Stimulated activated CD4-positive, alpha-beta T cell treated with anti-CD3 and anti-CD28 coated beads, TNF-alpha, amount 100 ng/mL, for 24 hours (primary cell): ENCODE measurements around the gene TNRC6C.
"Not testable (repeated sequence)": the region's sequence is repeated elsewhere in the genome, so short reads cannot be mapped to it uniquely, and the experiment has no call there.

ENCODE experiments used
- DNase-seq, 3 experiments: peaks; one replicate each; pipeline ENCODE4 v3.0.0-alpha.2; 2020; ENCODE audit warnings: low read depth in 3 of 3

The TNRC6C gene

DNA sequence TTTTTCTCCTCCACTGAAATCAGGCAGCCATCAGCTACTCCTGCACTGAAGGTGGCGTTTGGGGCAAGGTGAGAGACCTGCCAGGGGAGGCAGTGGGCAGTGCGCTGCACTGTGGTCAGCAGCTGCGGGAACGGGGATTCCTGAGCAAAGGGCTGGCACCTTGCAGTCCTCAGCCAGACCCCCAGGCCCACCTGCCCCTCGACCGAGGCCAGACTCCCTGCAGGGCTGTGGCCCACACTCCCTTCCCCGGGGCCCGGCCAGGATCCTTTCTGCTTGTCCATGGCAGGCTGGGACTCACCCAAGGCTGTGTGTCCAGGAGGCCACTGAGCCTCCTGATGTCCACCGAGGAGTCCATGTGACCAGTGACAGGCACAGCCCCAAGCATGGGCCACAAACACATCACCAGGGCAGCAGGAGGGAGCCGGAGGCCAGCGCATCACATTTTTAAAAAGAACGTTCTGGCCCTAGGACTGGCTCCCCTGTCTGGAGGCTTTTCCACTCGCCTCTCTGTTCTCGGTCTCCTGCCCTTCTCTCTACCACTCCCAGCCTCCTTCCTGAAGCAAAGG is 28.5 kb upstream of the TNRC6C start:
- no peak for DNase-seq

DNA sequence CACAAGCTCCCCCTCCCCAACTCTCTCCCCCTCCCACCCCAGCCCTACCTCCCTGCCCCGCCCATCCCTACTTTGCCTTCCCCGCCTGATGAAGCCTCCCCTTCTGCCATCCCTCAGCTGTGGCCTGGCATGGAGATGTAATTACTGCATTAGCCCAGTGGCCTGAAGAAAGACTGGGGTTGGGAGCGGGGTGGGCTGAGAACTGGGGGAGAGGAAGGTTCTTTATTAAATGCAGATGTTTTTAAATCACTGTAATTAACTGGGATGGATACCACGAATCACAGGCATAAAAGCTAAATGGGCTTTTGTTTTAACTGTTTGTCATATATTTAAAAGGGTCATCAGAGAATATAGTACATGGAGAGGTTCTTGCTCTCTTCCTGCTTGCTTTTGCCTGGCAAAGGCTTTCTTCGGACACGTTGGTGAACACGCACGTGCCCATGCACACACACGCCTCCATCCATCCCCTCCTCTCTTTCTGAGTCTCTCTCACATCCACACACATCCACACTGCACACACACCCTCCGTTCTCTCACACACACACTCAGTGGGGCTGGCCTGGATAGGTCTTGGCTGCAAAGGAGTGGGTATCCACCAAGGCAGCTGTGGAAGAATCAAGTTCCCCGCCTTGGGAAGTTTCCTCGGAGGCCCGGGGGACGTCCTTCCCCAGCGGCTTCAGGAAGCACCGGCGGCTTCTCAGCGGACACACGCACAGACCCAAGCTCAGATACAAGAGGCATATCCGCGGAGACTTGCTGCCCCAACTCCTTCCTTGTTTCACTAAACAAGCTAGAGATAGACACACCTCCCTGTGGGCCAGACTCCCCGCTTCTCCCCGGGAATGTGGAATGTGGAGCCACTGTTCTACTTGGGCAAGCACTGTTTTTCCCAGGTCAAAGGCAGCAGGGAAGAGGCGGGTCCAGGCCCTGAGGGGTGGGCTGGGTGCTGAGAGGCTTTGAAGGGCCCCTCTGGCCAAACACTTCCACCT is 27.4 kb upstream of the TNRC6C start:
- no peak for DNase-seq

- no peak for DNase-seq
Measured at GRCh38 chr17:77933777-77934398, 24.6 kb upstream of the TNRC6C start.

DNA sequence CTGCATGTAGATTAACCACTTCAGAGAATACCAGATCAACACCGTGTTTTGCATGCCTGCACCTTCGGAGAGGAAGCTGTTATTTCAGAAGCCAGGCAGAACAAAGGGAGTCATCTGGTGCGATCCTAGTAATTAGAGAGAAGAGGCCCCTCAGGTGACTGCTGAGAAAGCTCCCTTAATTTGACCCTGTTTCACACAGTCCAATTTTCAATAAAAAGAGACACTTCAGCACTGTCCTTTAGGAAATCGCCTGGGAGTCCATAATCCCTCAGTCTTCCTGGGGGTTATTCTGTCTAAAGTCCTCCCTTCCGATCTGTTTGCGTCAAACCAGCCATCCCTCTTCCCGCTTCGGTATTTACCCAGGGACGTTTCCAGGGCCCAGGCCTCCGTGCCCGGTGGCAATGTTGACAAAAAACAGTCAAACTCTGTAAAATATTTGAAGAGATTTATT is 23.4 kb upstream of the TNRC6C start:
- no peak for DNase-seq

DNA sequence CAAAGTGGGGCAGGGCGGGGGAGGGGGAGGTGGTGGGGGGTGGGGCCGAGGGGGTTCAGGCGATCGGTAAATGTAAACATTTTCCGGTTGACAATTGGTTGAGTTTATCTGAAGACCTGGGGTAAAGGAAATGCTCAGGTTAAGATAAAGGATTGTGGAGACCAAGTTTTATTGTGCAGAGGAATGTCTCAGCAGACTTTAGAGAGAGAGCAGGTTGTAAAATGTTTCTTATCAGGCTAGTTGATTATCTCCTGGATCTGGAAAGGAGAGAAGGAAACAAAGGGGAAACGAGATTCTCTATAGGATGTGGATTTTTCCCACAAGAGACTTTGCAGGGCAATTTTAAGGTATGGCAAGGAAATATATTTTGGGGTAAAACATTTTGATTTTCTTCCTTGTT is 22.8 kb upstream of the TNRC6C start:
- DNase-seq = not testable (repeated sequence)

GRCh38 chr17:77936881-77937280 is 21.6 kb upstream of the TNRC6C start:
- DNase-seq = no peak

GRCh38 chr17:77941004-77941403 is 17.5 kb upstream of the TNRC6C start:
- DNase-seq = no peak

- no peak for DNase-seq
Measured at GRCh38 chr17:77942112-77942988, 16.2 kb upstream of the TNRC6C start.

- no peak for DNase-seq
Measured at GRCh38 chr17:77943971-77944370, 14.5 kb upstream of the TNRC6C start.

- no peak for DNase-seq
Measured at GRCh38 chr17:77944390-77945222, 13.9 kb upstream of the TNRC6C start.

GRCh38 chr17:77946900-77947645 is 11.4 kb upstream of the TNRC6C start:
- DNase-seq = no peak

GRCh38 chr17:77948690-77949114 is 9.8 kb upstream of the TNRC6C start:
- DNase-seq = no peak

- DNase-seq = no peak
Measured at GRCh38 chr17:77951123-77951522, 7.4 kb upstream of the TNRC6C start.

DNA sequence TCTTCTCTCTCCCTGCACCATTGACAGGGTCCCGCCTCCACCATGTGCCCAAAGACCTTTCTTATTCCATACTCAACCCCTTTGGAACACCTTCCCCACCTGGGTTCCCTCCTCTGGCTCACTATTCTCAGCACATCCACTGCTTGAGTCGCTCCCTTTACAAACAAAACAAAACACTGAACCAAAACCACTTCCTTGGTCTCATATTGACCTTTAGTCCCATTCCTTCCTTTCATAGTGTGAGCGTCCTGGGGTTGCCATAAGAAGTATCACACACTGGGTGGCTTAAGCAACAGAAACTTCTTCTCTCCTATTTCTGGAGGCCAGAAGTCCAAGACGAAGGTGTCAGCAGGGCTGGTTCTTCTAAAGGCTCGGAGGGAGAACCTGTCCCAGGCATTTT is 6.1 kb upstream of the TNRC6C start:
- DNase-seq = no peak

GRCh38 chr17:77957235-77957856 is 1.2 kb upstream of the TNRC6C start:
- no peak for DNase-seq

DNA sequence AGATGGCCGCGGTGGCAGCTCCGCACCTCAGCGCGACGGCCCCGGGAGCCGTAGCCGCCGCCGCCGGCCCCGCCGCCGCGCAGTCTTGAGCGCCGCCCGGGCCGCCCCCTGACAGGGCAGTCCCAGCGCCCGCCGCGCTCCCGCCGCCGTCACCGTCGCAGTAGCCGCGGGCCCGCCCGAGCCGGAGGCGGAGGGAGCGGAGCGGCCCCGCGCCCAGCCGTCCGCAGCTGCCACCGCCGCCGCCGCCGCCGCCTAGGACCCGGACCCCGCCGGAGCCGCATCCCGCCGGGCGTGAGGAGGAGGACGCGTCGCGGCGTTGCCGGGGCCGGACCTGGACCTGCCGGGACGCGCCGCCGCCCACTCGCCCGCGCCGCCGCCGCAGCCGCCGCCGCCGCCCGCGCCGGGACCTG is 218 bp downstream of the TNRC6C start:
- DNase-seq = peak in 1 of 3 experiments; percentile 18

GRCh38 chr17:77959126-77959925 is 823 bp downstream of the TNRC6C start:
- DNase-seq = peak in 2 of 3 experiments; percentile 8 to 26

- peak in 1 of 3 experiments; percentile 11 for DNase-seq
Measured at GRCh38 chr17:77959926-77960521, 1.5 kb downstream of the TNRC6C start.
